NCI-H510A (cell line): ENCODE data around the gene HSD17B1.
A peak's percentile ranks its signal among the peaks of the same experiment; 100 is the strongest.
"Not testable (repeated sequence)": the region's sequence is repeated elsewhere in the genome, so short reads cannot be mapped to it uniquely, and the experiment has no call there.

ENCODE experiments used
- DNase-seq: peaks from one replicate; lab custom pipeline; 2025; lab: John Stamatoyannopoulos, UW

The HSD17B1 gene

GRCh38 chr17:42552736-42553135 lies at the start of gene HSD17B1:
Gene HSD17B1, plus strand, starts transcription at chr17:42552923. Its CDS starts 11 bp downstream, at chr17:42552934.
- DNase-seq, result not testable (repeated sequence)

DNA sequence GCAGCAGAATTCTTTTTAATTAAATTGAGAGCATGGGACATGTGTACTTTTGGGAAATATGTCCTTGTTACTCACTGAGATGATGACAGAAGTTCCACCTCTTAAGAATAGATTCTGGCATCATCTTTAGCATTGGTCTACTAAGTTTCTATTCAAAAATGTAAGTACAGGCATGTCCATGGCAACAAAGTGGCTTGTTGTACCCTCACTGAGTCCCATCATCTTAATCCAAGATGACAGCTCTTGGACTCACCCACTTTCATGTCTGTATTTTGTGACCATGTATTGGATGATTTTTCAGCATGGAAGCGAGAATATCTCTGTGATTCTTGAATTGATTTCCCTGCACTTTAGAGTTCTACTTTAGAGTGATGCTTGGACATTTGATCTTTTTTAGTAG lies 49.8 kb upstream of the HSD17B1 start:
- no peak for DNase-seq

- DNase-seq, result no peak
Measured at GRCh38 chr17:42507671-42508070, 45.1 kb upstream of the HSD17B1 start.

- no peak for DNase-seq
Measured at GRCh38 chr17:42508426-42509165, 44.1 kb upstream of the HSD17B1 start.

DNA sequence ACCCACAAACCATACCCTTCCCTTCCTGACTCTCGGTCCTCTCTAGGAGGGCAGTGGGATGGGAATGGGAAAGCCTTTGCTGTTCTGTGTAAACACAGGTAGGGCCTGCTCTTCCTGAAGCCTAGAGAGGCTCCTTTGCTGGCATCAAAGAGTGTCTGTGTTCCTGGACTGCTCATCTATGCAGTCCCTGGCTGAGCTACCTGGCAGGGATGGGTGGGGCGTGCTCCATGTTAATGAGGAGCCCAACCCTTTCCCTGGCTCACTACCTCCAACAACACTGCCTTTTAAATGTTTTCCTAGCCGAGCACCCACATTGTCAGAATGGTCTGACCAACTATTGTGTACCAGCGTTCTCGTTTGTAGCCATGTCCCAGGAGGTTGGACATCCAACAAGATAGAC lies 43.3 kb upstream of the HSD17B1 start:
- no peak for DNase-seq

DNA sequence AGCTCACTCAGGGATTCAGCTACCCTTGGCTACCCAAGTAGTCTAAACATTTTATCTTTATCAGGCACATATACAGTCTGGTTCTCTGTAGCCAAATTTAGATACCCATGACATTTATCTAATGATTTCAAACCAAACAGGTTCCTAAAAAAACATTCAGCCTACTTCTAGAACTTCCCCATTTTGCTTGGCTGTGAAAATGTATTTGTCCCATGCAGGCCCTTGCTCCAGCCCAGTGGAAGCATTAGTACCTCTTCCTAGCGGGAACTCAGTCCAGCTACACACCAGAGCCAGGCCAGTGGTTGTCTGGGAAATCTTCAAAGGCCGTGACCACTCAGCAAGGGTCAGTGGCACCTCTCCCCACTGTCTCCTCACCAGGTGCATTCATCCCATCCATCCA lies 42.9 kb upstream of the HSD17B1 start:
- no peak for DNase-seq

DNA sequence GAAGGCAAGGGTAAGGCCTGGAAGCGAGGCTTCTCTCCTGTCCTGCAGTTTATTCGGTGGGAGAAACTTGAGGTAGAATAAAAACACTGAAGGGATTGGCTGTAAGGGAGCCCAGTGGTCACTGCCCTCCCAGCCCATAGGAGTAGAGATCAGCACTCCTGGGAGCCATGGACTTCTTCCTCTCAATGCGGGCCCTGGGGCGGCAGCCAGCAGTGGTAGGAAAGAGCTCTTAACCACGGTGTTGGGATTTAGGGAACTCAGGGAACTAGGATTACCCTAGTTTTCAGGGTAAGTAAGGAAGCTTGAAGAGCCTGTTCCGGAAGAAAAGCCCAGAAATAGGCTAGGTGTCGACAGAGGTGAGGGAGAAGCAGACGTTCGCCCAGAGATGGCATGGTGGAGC lies 40.5 kb upstream of the HSD17B1 start:
- DNase-seq, result no peak

DNA sequence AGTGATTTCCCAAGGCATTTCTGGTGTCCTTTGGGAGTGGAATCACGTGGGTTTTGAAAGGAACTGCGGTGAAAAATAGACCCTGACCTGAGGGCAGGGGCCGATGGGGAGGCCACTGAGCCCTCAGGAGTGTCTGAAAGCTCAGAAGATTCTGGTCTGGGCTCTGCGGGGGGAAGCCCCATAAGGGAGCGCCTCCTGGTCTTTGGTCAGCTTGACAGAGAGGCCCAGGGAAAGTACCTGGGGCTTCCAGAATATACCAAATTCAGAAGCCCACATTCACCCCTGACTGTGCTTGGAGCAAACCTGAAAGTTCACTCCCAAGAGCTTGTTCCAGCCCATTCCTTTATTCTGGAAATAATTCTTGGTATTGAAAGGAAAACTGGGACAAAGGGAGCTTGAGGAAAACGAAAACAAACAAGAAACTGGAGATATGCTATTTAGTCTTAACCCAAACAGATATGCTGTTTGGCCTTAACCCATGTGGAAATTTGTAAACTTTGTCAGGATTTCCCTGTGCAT lies 39.9 kb upstream of the HSD17B1 start:
- DNase-seq, result no peak

GRCh38 chr17:42513686-42514085 lies 39.0 kb upstream of the HSD17B1 start:
- no peak for DNase-seq

DNA sequence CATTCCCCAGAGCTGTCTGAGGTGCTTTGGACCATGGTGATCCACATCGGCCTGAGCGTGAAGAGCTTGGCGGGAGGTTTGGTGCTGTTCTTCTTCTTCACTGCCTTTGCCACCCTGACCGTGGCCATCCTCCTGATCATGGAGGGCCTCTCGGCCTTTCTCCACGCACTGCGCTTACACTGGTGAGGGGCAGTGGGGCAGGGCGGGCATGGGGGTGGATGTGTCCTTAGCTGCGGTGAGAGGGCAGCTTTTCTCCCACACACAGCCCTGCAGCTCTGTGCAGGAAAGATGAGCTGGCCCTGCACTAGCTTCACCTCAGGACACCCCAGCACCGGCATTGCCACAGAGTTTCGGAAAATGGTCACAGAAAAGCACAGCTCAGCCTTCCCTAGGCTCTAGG lies 38.4 kb upstream of the HSD17B1 start:
- no peak for DNase-seq

DNA sequence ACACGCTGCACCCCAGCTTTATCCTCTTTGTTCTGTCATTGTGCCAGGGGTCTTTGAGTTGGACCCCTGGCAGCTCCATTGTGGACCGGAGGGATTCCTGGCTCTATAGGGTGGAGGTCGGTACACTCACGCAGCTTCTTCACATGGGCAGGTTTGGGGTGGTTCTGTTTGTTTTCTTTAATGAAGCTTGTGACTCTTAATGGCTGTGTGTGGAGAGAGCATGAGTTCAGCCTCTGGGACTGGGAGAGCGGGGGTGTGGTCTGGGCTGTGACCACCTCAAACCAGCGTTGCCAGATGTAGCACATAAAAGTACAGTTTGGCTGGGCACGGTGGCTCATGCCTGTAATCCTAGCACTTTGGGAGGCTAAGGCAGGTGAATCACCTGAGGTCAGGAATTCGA lies 37.9 kb upstream of the HSD17B1 start:
- DNase-seq, result no peak

DNA sequence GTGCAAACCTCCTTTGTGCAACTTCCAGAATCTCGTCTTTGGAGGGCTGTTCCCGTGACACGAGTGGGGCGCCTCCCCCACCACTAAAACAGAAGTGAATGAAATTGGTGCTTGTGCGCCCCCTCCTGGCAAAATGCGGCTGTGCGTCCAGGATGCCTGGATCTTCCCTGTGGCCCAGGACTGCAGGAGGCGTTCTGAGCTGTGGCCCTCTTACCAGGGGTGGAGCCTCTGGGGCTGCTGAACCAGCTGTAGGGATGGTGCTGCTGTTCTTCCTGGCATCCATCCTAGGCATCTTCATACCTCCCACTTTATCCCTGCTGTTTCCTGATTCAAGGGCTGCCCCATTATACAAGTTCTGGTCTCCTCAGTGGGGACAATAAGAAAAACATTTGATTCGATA lies 35.2 kb upstream of the HSD17B1 start:
- peak; percentile 30 for DNase-seq

DNA sequence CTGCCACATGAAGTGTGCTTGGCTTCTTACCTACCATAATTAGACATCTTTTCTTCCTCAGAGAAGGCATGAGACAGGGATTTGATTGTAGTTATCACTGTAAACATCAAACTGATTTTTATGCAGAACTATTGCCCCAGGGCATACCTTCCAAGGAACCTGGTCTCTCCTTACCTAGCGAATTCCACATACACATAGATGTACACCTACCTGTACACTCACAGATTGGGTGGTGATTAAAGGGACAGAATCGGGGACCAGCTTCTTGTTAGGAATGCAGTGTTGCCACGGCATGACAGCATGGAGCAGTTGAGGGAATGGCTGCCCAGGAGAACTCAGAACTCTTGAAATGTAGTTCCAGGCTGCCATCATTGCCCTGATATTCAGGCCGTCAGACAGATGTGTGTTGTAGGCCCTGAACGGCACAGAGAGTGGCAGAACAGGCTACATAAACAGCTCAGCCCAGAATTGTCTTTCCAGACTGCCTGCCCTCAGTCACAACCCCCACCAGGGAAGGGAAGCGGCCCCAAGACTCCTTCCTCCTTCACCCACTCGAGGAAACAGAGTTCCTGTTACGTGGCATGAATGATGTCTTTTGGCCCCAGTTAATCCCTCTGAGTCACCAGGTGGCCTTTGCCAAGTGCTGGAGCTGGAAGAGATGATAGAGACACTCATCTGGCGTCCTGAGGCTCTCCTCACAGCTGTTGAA lies 34.5 kb upstream of the HSD17B1 start:
- DNase-seq, result no peak

DNA sequence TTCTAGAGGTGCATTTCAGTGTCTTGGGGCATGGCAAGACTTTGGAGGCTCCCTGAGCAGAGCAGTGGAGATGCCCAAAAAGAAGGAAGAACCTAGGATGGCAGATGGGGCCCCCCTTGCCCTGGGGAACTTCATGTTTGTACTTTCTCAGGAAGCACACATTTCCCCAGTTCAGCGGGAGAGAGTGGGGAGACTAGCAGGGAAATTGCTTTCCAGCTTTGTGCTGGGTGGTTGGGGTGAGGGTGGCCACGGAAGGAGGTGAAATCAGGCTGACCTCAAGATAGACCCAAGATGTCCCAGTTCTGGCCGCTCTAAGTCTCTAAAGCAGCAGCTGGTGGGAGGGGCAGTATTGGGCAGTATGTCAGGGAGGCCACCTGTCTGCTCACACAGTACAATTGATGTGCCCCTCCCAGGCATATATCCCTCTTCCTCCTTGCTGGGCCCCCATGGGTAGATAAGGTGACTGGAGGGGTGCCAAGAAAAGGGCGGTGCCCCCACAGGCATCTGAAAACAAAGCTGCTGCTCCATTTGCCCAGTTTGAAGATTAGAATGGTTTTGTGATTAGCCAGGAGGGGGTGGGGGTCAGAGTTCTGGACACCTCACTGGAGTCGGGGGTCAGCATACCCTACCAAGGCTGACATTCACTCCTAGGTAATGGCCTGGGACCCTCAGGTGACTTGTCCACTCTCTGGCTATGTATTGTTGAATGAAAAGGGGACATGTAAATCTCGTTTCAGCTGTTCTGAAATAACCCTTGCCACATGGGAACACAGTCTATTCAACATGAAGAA lies 33.8 kb upstream of the HSD17B1 start:
- DNase-seq, result no peak

DNA sequence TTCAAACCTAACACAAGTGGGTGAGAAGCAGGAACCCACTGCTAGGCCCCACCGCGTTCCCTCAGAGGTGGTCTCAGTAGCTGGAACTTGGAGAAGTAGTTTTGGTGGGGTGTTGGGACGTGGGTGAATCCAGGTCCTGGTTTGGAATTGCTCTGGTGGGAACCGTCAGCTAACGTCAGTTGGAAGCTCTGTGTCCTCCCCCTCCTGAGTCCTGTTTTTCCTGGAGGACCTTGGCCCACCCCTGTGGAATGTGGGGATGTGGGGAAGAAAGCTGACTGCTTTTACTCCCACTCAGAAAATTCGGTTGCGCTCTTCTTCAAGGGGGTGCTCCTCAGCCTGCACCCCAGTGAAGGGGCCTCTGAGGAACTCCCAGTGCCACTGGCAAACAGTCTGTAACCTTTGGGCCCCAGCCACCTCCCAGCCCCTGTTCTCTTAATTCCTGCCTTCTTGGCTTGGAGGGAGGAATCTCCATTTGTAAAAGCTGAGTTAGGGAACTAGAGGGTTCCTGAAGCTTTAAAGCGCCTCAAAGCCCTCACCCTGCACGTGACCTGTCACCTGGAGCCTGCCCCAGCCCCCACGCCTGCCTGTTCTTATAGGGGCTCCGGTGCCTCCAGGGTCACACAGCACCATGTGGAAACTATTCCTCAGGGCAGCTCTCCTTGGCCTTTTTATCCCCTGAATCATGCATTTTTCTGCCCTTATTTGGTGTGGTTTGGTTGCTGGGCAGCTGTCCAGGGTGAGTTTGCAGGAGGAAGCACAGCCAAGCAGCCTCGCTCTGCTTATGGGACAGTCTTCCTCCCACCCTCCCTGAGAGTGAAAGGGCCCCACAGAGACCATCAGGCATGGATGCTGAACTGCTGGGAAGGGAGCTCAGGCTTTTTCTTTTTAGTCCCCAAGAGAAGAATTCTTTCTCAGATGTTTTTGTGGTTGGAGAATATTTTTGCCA lies 32.9 kb upstream of the HSD17B1 start:
- DNase-seq, result no peak

- no peak for DNase-seq
Measured at GRCh38 chr17:42520540-42520951, 32.2 kb upstream of the HSD17B1 start.

DNA sequence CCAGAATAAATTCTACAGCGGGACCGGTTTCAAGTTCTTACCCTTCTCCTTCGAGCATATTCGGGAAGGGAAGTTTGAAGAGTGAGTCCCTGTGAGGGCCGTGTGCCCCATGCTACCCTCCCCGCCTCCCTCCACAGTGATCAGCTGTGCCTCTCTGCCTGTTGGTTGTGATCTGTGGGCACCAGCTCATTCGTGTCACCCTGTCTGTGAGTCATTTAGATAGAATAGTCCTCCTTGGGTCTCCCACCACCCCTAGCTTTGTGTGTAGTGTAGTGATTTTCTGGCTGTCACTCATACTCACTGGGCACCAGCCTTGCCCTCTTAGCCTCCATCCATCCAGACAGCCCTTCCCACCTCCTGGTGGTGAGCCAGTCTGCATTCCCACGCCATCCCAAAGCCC lies 31.7 kb upstream of the HSD17B1 start:
- DNase-seq, result no peak

DNA sequence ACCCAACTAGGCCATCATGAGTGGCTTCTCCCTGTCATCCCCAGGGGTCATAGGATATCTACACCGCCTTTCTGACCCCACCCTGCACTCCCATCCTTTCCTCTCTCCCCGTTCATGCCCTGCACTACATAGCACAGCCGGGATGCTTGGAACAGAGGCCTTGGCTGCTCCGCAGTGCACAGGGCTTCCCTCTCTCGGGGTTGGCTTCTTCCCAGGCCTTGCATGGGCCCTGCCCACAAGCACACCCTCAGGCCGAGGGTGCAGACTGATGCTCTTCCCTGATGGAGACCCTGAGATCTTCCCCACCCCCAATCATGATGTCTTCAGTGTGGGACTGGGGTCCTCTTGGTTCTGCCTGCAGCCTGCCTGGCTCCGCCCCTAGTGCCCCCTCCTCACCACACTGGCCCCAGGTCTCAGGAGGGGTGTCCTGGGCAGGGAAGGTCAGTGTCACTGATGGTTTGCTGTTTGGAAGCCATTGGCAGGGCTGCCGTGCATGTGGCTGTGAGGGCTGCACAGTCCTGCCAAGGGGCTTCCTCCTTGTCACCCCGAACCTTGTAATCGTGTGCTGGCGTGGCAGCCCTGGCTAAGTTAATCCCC lies 31.0 kb upstream of the HSD17B1 start:
- no peak for DNase-seq

GRCh38 chr17:42522263-42522790 lies 30.4 kb upstream of the HSD17B1 start:
- DNase-seq, result no peak

GRCh38 chr17:42522798-42523278 lies 29.9 kb upstream of the HSD17B1 start:
- DNase-seq, result no peak

DNA sequence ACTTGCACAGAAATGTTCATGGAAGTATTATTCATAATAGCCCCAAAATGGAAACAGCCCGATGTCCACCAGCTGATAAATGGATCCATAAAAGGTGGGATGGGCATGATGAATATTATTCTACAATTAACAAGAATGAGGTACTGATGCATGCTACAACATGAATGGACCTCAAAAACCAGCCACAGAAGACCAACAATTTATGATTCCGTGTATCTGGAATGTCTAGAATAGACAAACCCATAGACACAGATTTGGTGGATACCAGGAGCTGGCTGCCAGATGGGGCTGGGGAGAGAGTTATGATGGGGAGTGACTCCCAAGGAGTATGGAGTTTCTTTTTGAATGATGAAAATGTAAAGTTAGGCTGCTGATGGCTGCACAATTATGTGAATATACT lies 27.5 kb upstream of the HSD17B1 start:
- no peak for DNase-seq
